A673 (cell line): ENCODE data around the gene SLC25A31. TPM values are rescaled to one million over a fixed set of nuclear protein-coding genes. Genes with fewer than 3 reads are reported as not detected.
A peak's percentile ranks its signal among the peaks of the same experiment; 100 is the strongest.

Source experiments
- BruUV-seq: library from RNA; stranded (reverse); fragments of 400-500 nt; replicated peaks from 2 replicates; lab custom pipeline; 2021; lab: Mats Ljungman, UMichigan
- CTCF ChIA-PET: fragments of 300-600 bp; sonication (Branson Sonifier 250); formaldehyde crosslinking; loops from one replicate; lab custom pipeline; 2022; ENCODE audit warnings: antibody characterized with exemption; lab: Charles Lee
- POLR2A ChIA-PET: fragments of 300-600 bp; sonication (Branson Sonifier 250); formaldehyde crosslinking; loops from one replicate; lab custom pipeline; 2022; ENCODE audit warnings: antibody characterized with exemption; ENCODE audit not compliant: low non-redundant PET; lab: Charles Lee
- DNase-seq: peaks from one replicate; pipeline ENCODE4 v3.0.0-alpha.2; 2015; ENCODE audit warnings: low spot score
- H3K27ac ChIP-seq: fragments of 200-600 bp; sonication (generic); 2 replicates; pipeline ENCODE4 v1.5.1; 2016; ENCODE audit warnings: mixed run types, low read depth, mild to moderate bottlenecking, mixed read lengths, antibody characterized with exemption, low read length; ENCODE audit not compliant: poor library complexity, severe bottlenecking
- H3K27me3 ChIP-seq: fragments of 200-600 bp; sonication (generic); replicated peaks from 2 replicates; pipeline ENCODE4 v1.6.1; 2017; ENCODE audit warnings: mixed run types, low read depth, mild to moderate bottlenecking, mixed read lengths, antibody characterized with exemption, low read length; ENCODE audit not compliant: insufficient read depth, poor library complexity
- H3K36me3 ChIP-seq: fragments of 200-600 bp; sonication (generic); 2 replicates; pipeline ENCODE4 v1.6.1; 2016; ENCODE audit warnings: mixed run types, mild to moderate bottlenecking, mixed read lengths, antibody characterized with exemption, low read length; ENCODE audit not compliant: insufficient read depth, poor library complexity, severe bottlenecking
- H3K4me1 ChIP-seq: fragments of 200-600 bp; sonication (generic); 2 replicates; pipeline ENCODE4 v1.6.1; 2017; ENCODE audit warnings: mixed run types, mild to moderate bottlenecking, mixed read lengths, antibody characterized with exemption, low read length; ENCODE audit not compliant: insufficient read depth, poor library complexity, severe bottlenecking
- H3K4me3 ChIP-seq: fragments of 200-600 bp; sonication (generic); 2 replicates; pipeline ENCODE4 v1.5.1; 2016; ENCODE audit warnings: low read depth, mixed run types, mild to moderate bottlenecking, mixed read lengths, low read length; ENCODE audit not compliant: poor library complexity, severe bottlenecking
- H3K9me3 ChIP-seq: fragments of 200-600 bp; sonication (generic); 2 replicates; pipeline ENCODE4 v1.6.1; 2016; ENCODE audit warnings: mixed run types, low read depth, mild to moderate bottlenecking, mixed read lengths, antibody characterized with exemption, low read length; ENCODE audit not compliant: poor library complexity, severe bottlenecking
- CTCF ChIP-seq: fragments of 300-800, 200-600 bp; sonication (generic); conservative IDR thresholded peaks from 2 replicates; pipeline ENCODE4 v1.5.1; 2017; ENCODE audit warnings: low read depth, mild to moderate bottlenecking, antibody characterized with exemption, low read length, moderate library complexity, mixed read lengths
- EZH2 ChIP-seq: fragments of 200-600 bp; sonication (generic); IDR thresholded peaks from 2 replicates; pipeline ENCODE4 v1.6.1; 2017; ENCODE audit warnings: borderline replicate concordance, low read depth, mild to moderate bottlenecking, mixed read lengths, antibody characterized with exemption, low read length; ENCODE audit not compliant: poor library complexity, severe bottlenecking
- intact Hi-C: fragments of 100-400 bp; cut with micrococcal nuclease; formaldehyde crosslinking; loops from one replicate; pipeline ENCODE4 v1.10.0; 2022; ENCODE audit not compliant: unreplicated experiment
- total RNA-seq: library from RNA; stranded (reverse); gene quantifications from 2 replicates; pipeline ENCODE4 v1.2.3, GENCODE V29; 2021

Gene SLC25A31
- total RNA-seq, 1 experiment from 2014 or later: not detected

GRCh38 chr4:127809173-127809800 lies 79.1 kb downstream of the SLC25A31 start:
- H3K4me3 ChIP-seq: no peak overlapping the region
- no peaks in the 10 kb centered on the region for H3K4me1 ChIP-seq
- no peak overlapping the region for H3K27ac ChIP-seq
- no peaks in the 10 kb centered on the region for H3K9me3 ChIP-seq
- peak; percentile 17 for DNase-seq
- ChIA-PET POLR2A (no interaction called here), CTCF (no interaction called here)
- intact Hi-C loops: no loop called here
- TF ChIP-seq EZH2 (no peak), CTCF (peak; percentile 30; the same call in 1 of the 2 replicates)
- no TSS peak for BruUV-seq
- no peaks in the 10 kb centered on the region for H3K36me3 ChIP-seq
- no peaks in the 10 kb centered on the region for H3K27me3 ChIP-seq

GRCh38 chr4:127810551-127810950 lies 80.4 kb downstream of the SLC25A31 start:
- BruUV-seq: no TSS peak

GRCh38 chr4:127822430-127822829 lies 92.2 kb downstream of the SLC25A31 start:
- Histone ChIP-seq H3K27me3 (peaks cover 82% of the 10 kb centered on the region), H3K4me3 (no peak overlapping the region), H3K36me3 (no peaks in the 10 kb centered on the region), H3K27ac (no peak overlapping the region), H3K4me1 (peaks cover under 1% of the 10 kb centered on the region), H3K9me3 (no peaks in the 10 kb centered on the region)
- intact Hi-C loops: no loop called here
- no TSS peak for BruUV-seq
- no peak for TF ChIP-seq CTCF
- no peak for TF ChIP-seq EZH2
- ChIA-PET CTCF (no interaction called here), POLR2A (no interaction called here)
- DNase-seq: peak; percentile 45

More at GRCh38 chr4:127810551-127810950, 80.4 kb downstream of the SLC25A31 start:
- H3K36me3 ChIP-seq: no peaks in the 10 kb centered on the region
- no peak for TF ChIP-seq CTCF
- no peak for TF ChIP-seq EZH2
- CTCF ChIA-PET: no interaction called here
- H3K4me3 ChIP-seq: no peak overlapping the region
- intact Hi-C loops: no loop called here
- peaks cover 3% of the 10 kb centered on the region for H3K27me3 ChIP-seq
- POLR2A ChIA-PET: no interaction called here
- no peaks in the 10 kb centered on the region for H3K4me1 ChIP-seq
- no peak for DNase-seq
- H3K9me3 ChIP-seq: no peaks in the 10 kb centered on the region
- H3K27ac ChIP-seq: no peak overlapping the region

Other genes starting within 250 kb of the SLC25A31 start
- 9.1 and 11.2 TPM in 2 replicates for gene INTU, start 97.4 kb upstream of the SLC25A31 start, total RNA-seq
- 3.8 and 4.9 TPM in 2 replicates for gene HSPA4L, start 51.9 kb downstream of the SLC25A31 start, total RNA-seq
- gene PLK4, start 150.5 kb downstream of the SLC25A31 start, total RNA-seq: 46.9 and 52.4 TPM in 2 replicates
- gene MFSD8, start 234.8 kb downstream of the SLC25A31 start, total RNA-seq: 16.6 and 23.6 TPM in 2 replicates
- gene ABHD18, start 235.0 kb downstream of the SLC25A31 start, total RNA-seq: 8.4 and 10.1 TPM in 2 replicates